GM19351 (cell line): Measurements from ENCODE around the gene SSU72.
"Not testable (repeated sequence)": the region's sequence is repeated elsewhere in the genome, so short reads cannot be mapped to it uniquely, and the experiment has no call there.

Experiments
- ATAC-seq: cut with Tn5 transposase; IDR thresholded peaks from one replicate; pipeline ENCODE4 v1.9.1; 2021; ENCODE audit warnings: mild to moderate bottlenecking, moderate library complexity; ENCODE audit not compliant: unreplicated experiment

The SSU72 gene

GRCh38 chr1:1561801-1562470, 12.7 kb downstream of the SSU72 start:
- ATAC-seq = no peak

GRCh38 chr1:1560178-1560577, 14.5 kb downstream of the SSU72 start:
- no peak for ATAC-seq

- no peak for ATAC-seq
These were observed 15.6 kb downstream of the SSU72 start for GRCh38 chr1:1559066-1559465.

GRCh38 chr1:1558591-1558990, 16.1 kb downstream of the SSU72 start:
- no peak for ATAC-seq

GRCh38 chr1:1557688-1558087, 17.0 kb downstream of the SSU72 start:
- not testable (repeated sequence) for ATAC-seq

- ATAC-seq = not testable (repeated sequence)
These were observed 17.7 kb downstream of the SSU72 start for GRCh38 chr1:1556961-1557360.

- no peak for ATAC-seq
These were observed 18.2 kb downstream of the SSU72 start for GRCh38 chr1:1556505-1556904.

- ATAC-seq = no peak
These were observed 19.4 kb downstream of the SSU72 start for GRCh38 chr1:1554926-1555915.

GRCh38 chr1:1554550-1554925, 20.1 kb downstream of the SSU72 start:
- no peak for ATAC-seq

- no peak for ATAC-seq
These were observed 20.7 kb downstream of the SSU72 start for GRCh38 chr1:1553821-1554494.

GRCh38 chr1:1552263-1552639, 22.4 kb downstream of the SSU72 start:
- no peak for ATAC-seq

GRCh38 chr1:1551524-1552262, 23.0 kb downstream of the SSU72 start:
- no peak for ATAC-seq

- no peak for ATAC-seq
These were observed 23.9 kb downstream of the SSU72 start for GRCh38 chr1:1550591-1551432.

- ATAC-seq = no peak
These were observed 24.6 kb downstream of the SSU72 start for GRCh38 chr1:1550087-1550486.

GRCh38 chr1:1548591-1548990, 26.1 kb downstream of the SSU72 start:
- ATAC-seq = no peak

GRCh38 chr1:1547476-1547875, 27.2 kb downstream of the SSU72 start:
- ATAC-seq = no peak

GRCh38 chr1:1547011-1547410, 27.7 kb downstream of the SSU72 start:
- no peak for ATAC-seq

- no peak for ATAC-seq
These were observed 28.5 kb downstream of the SSU72 start for GRCh38 chr1:1545946-1546737.

GRCh38 chr1:1544544-1544943, 30.1 kb downstream of the SSU72 start:
- no peak for ATAC-seq
